SK-N-SH (cell line): ENCODE measurements around the gene HHATL.

Experiments
- CTCF ChIP-seq: fragments of 200-600 bp; sonication (generic); IDR thresholded peaks from 2 replicates; pipeline ENCODE4 v1.6.1; 2017; ENCODE audit warnings: antibody characterized with exemption, mild to moderate bottlenecking, moderate library complexity
- EP300 ChIP-seq, 2 experiments: IDR thresholded peaks; 2 replicates each; pipeline versions ENCODE4 v1.4.0 to v1.6.1; 2012; ENCODE audit warnings: borderline replicate concordance in 1 of 2, low read depth in 1 of 2, low read length in 1 of 2
- EZH2phosphoT487 ChIP-seq: fragments of 200-600 bp; sonication (generic); IDR thresholded peaks from 2 replicates; pipeline ENCODE4 v1.6.1; 2017; ENCODE audit warnings: low read depth, mixed run types, mild to moderate bottlenecking, antibody characterized with exemption, moderate library complexity, borderline replicate concordance
- IRF3 ChIP-seq: fragments of 150-350 bp; IDR thresholded peaks from 2 replicates; pipeline ENCODE4 v1.6.1; 2016; ENCODE audit warnings: mild to moderate bottlenecking, low read depth, low read length
- MAX ChIP-seq: IDR thresholded peaks from 2 replicates; pipeline ENCODE4 v1.4.0; 2012; ENCODE audit warnings: low read depth
- MXI1 ChIP-seq: IDR thresholded peaks from 2 replicates; pipeline ENCODE4 v1.6.1; 2012; ENCODE audit warnings: mild to moderate bottlenecking, low read depth, low read length, improper control_type of control experiment
- REST ChIP-seq: IDR thresholded peaks from 2 replicates; pipeline ENCODE4 v1.6.1; 2012; ENCODE audit warnings: mild to moderate bottlenecking, low read depth, low read length, moderate library complexity
- RXRA ChIP-seq: IDR thresholded peaks from 2 replicates; pipeline ENCODE4 v1.4.0; 2012; ENCODE audit warnings: low read depth, mild to moderate bottlenecking, borderline replicate concordance
- USF1 ChIP-seq: IDR thresholded peaks from 2 replicates; pipeline ENCODE4 v1.4.0; 2012; ENCODE audit warnings: low read depth, borderline replicate concordance
- USF2 ChIP-seq: fragments of 150-350 bp; IDR thresholded peaks from 2 replicates; pipeline ENCODE4 v1.6.1; 2017; ENCODE audit warnings: antibody characterized with exemption, low read length, low read depth, borderline replicate concordance
- YY1 ChIP-seq: IDR thresholded peaks from 2 replicates; pipeline ENCODE4 v1.4.0; 2012; ENCODE audit warnings: low read depth, mild to moderate bottlenecking
- ZBTB33 ChIP-seq: IDR thresholded peaks from 2 replicates; pipeline ENCODE4 v1.4.0; 2012; ENCODE audit warnings: low read depth, borderline replicate concordance

GRCh38 chr3:42735615-42736014 lies 33.0 kb upstream of the HHATL start:
- TF ChIP-seq MAX (no peak), EZH2phosphoT487 (no peak), CTCF (no peak), ZBTB33 (no peak), MXI1 (no peak), YY1 (no peak), IRF3 (no peak), REST (no peak), USF2 (no peak), USF1 (no peak), EP300 (IDR thresholded peaks at IDR 0.05; ENCODE audit: borderline replicate concordance in 1 of 2, low read depth in 1 of 2, low read length in 1 of 2) (no peak), RXRA (no peak)
